Spleen (tissue), 11 donors: ENCODE data around the gene NHLH2. TPM values are rescaled to one million over a fixed set of nuclear protein-coding genes. Genes with fewer than 3 reads are reported as not detected.

Source experiments
- DNase-seq: peaks from one replicate; pipeline ENCODE4 v3.0.0-alpha.2; 2020
- H3K27ac ChIP-seq, 8 donors: fragments of 200-600 bp; sonication (generic) in 7 of 8; 1 replicate in 4 of 8; 2 replicates in 4 of 8; pipeline versions ENCODE4 v1.5.0 to v1.8.0; 2016 to 2021; ENCODE audit warnings: inconsistent platforms in 4 of 8, mild to moderate bottlenecking in 4 of 8, moderate library complexity in 1 of 8
- H3K27me3 ChIP-seq, 7 donors: fragments of 200-600 bp; sonication (generic) in 6 of 7; replicated peaks in 1 of 7; 1 replicate in 4 of 7; 2 replicates in 3 of 7; pipeline versions ENCODE4 v1.5.0 to v1.8.0; 2016 to 2021; ENCODE audit warnings: inconsistent platforms in 3 of 7, mild to moderate bottlenecking in 1 of 7
- H3K36me3 ChIP-seq, 6 donors: fragments of 200-600 bp; sonication (generic) in 5 of 6; 1 replicate in 4 of 6; 2 replicates in 2 of 6; pipeline versions ENCODE4 v1.5.0 to v1.8.0; 2016 to 2021; ENCODE audit warnings: inconsistent platforms in 2 of 6
- H3K4me1 ChIP-seq, 6 donors: fragments of 200-600 bp; sonication (generic) in 5 of 6; 1 replicate in 3 of 6; 2 replicates in 3 of 6; pipeline versions ENCODE4 v1.5.0 to v1.8.0; 2016 to 2021; ENCODE audit warnings: inconsistent platforms in 3 of 6
- H3K4me3 ChIP-seq, 8 donors: fragments of 200-600 bp; sonication (generic) in 7 of 8; 1 replicate in 4 of 8; 2 replicates in 4 of 8; pipeline versions ENCODE4 v1.5.0 to v1.8.0; 2016 to 2021; ENCODE audit warnings: inconsistent platforms in 4 of 8, mild to moderate bottlenecking in 4 of 8, moderate library complexity in 2 of 8
- H3K9me3 ChIP-seq, 8 donors: fragments of 200-600 bp; sonication (generic) in 7 of 8; 1 replicate in 4 of 8; 2 replicates in 4 of 8; pipeline versions ENCODE4 v1.5.0 to v1.8.0; 2016 to 2021; ENCODE audit warnings: inconsistent platforms in 4 of 8
- POLR2A ChIP-seq, 3 donors: fragments of 450-650 bp; IDR thresholded peaks; one replicate each; pipeline ENCODE4 v1.5.1; 2017; ENCODE audit warnings: antibody characterized with exemption in 3 of 3, mild to moderate bottlenecking in 1 of 3
- POLR2AphosphoS5 ChIP-seq, 3 donors: sonication (generic); formaldehyde crosslinking; IDR thresholded peaks; one replicate each; pipeline ENCODE4 v1.5.1; 2017; ENCODE audit warnings: antibody characterized with exemption in 3 of 3
- WGBS, 5 donors: extraction: QIAGEN DNeasy Blood & Tissue Kit in 3 of 5; methylation state at CpG; one replicate each; pipeline versions ENCODE4 v1.1.5 to v1.1.7; 2013 to 2018; 5-methylcytosine and 5-hydroxymethylcytosine counted together
- intact Hi-C: fragments of 100-400 bp; cut with DNase I; formaldehyde crosslinking; loops from one replicate; pipeline ENCODE4 v1.15.0; 2023; ENCODE audit warnings: low total_unique reads
- polyA plus RNA-seq, 3 donors: library from polyadenylated mRNA; stranded (reverse); fragments of 200-250 nt; gene quantifications; one replicate each; pipeline ENCODE4 v1.2.1, GENCODE V29; 2013
- total RNA-seq, 7 donors: library from RNA; depleted of rRNA in 3 of 7; stranded (reverse); fragments of >200 nt in 3 of 7; fragmentation: NEBNext Ultra II Directional in 4 of 7; extraction: Animal tissue kit (Norgen Biotek cat#: 25700) in 4 of 7; gene quantifications; one replicate each; pipeline versions ENCODE4 v1.1.0 to v1.2.1, GENCODE V29; 2016 to 2021
- TF ChIP-seq, protein P1 (sequence below), 11 experiments: fragments of 200-600 bp in 7 of 11; fragments of 450-650 bp in 4 of 11; sonication (generic) in 4 of 11; IDR thresholded peaks in 8 of 11; conservative IDR thresholded peaks in 3 of 11; 1 replicate in 7 of 11; 2 replicates in 4 of 11; pipeline versions ENCODE4 v1.4.0 to v1.8.0; 2016 to 2021; ENCODE audit warnings: antibody characterized with exemption in 11 of 11, inconsistent platforms in 4 of 11, mild to moderate bottlenecking in 1 of 11
- donor health status: healthy with polysubstance abuse.
- donor health status: DM: no; HTN: no; CAD: no; lungs with moderate emphysema.
- donor health status: DM: no; HTN: no; CAD: no.
- donor health status: Bipolar disorder and iron deficiency.
- donor health status: healthy.
- donor health status: DM: no; HTN: no; CAD: no.
- donor health status: DM: yes; HTN: yes; CAD: no.

Gene NHLH2
- total and polyA plus RNA-seq, 10 donors = not detected

DNA sequence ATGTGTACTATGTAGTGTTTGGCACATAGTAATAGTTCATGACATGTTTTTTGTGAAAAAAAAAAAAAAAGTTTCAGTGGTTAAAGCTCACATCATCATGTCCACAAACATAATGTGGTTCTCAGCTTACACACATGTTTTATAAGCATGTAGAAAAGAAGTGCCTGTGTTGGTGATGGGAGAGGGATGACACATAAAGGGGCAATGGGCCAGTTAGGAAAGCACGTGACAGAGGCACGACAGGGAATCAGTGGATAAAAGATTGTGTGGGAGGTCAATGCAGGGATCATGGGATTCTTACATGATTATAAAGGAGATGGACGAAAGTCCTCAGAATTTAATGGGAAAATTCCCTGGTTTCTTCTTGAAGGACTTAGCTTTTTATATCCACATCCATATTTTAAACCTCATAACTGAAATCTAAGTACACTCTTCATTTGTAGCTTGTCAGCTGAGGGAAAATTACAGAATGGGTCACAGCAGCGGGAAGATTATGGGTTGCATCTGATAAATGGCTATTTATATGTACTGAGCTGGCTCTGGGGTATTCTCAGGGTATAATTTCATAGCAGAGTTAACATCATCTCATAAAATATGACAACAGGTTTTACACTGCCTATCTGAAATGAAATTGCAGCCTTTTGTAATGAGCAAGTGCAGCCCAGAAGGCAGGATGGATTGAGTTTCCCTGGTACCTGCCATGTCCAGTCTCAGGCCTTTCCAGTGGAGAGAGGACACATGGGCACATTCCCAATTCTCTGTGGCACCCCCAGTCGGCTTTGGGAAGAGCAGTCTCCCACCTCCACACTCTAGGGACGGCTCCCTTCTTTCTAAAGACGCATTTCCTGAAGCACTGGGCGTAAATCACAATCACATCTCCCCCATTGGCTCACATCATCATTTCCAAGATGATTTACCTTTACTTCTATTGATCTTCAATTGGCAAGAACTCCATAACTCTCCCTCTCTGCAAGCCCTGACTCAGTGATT, 42.3 kb upstream of the NHLH2 start:
- H3K9me3 ChIP-seq = no peaks in the 10 kb centered on the region
- no peak overlapping the region for H3K27ac ChIP-seq
- no peaks in the 10 kb centered on the region for H3K4me1 ChIP-seq
- intact Hi-C loops = no loop called here
- H3K27me3 ChIP-seq = peaks cover 0 to 15% (median 0%) of the 10 kb centered on the region in 7 donors
- TF ChIP-seq, protein P1, sequence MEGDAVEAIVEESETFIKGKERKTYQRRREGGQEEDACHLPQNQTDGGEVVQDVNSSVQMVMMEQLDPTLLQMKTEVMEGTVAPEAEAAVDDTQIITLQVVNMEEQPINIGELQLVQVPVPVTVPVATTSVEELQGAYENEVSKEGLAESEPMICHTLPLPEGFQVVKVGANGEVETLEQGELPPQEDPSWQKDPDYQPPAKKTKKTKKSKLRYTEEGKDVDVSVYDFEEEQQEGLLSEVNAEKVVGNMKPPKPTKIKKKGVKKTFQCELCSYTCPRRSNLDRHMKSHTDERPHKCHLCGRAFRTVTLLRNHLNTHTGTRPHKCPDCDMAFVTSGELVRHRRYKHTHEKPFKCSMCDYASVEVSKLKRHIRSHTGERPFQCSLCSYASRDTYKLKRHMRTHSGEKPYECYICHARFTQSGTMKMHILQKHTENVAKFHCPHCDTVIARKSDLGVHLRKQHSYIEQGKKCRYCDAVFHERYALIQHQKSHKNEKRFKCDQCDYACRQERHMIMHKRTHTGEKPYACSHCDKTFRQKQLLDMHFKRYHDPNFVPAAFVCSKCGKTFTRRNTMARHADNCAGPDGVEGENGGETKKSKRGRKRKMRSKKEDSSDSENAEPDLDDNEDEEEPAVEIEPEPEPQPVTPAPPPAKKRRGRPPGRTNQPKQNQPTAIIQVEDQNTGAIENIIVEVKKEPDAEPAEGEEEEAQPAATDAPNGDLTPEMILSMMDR (IDR thresholded peaks at IDR 0.05 in 8 of 11, conservative IDR thresholded peaks at IDR 0.05 in 3 of 11) = no peak
- TF ChIP-seq POLR2AphosphoS5 (IDR thresholded peaks at IDR 0.05) = no peak
- no peak for TF ChIP-seq POLR2A (IDR thresholded peaks at IDR 0.05)
- no peaks in the 10 kb centered on the region for H3K36me3 ChIP-seq
- 73 to 87% (median 83%) methylated on average over 8 of the region's 8 CpGs for WGBS, 5 donors
- no peak for DNase-seq
- H3K4me3 ChIP-seq = no peak overlapping the region

DNA sequence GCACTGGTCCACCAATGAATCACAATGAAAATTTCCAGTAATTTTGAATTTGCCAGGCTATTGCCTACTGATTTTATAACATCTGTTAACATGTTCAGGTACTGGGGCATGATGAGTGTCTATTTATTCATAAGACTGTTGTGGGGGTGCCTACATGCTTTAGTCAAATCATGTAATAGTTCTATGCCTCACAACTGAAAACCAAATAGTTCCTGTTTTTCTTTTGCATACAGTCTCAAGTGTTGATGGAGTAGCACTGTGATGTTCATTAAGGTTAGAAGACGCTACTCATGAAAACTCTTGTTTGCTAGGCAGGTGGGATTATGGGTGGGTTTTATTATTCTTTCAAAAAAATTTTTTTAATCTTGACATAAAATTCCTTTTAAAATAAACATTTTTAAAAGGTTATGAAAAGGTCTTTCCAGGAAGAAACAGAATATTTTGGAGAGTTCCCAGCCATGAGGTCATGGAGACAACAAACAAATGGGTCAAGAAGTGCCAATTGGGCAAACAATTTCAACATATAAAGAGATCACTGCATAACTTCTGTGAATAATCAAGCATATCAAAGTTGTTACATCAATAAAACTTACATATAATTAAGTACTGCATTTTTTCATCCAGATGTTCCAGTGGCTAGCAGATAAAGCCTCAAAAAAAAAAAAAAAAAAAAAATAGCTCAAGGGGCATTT, 40.2 kb upstream of the NHLH2 start:
- no peak for DNase-seq
- no peak for TF ChIP-seq POLR2AphosphoS5 (IDR thresholded peaks at IDR 0.05)
- TF ChIP-seq, protein P1 (IDR thresholded peaks at IDR 0.05 in 8 of 11, conservative IDR thresholded peaks at IDR 0.05 in 3 of 11) = no peak
- no peak for TF ChIP-seq POLR2A (IDR thresholded peaks at IDR 0.05)
- Histone ChIP-seq H3K27ac (no peak overlapping the region), H3K36me3 (no peaks in the 10 kb centered on the region), H3K9me3 (no peaks in the 10 kb centered on the region), H3K4me3 (no peak overlapping the region), H3K4me1 (no peaks in the 10 kb centered on the region), H3K27me3 (peaks cover 0 to 23% (median 0%) of the 10 kb centered on the region in 7 donors)
- intact Hi-C loops = no loop called here
- WGBS, 5 donors = 82 to 96% (median 93%) methylated on average over 1 of the region's 1 CpG

DNA sequence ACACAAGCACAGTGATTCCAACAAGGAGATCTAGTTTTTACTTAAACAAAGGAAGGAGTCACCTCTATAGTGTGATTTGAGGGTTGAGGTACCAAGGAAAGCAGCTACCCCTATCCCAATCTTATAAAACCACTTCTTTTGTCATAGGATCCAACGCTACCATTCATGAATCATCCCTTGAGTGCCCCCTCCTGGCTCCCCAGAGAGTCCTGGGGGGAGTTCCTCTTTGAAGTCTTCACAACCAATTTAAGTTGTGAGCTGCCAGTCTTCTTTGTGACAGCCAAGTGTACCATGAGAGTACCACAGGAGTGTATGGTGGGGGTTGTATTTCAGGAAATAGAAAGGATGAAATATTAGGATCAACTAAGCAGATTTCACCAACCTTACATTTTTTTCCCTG, 39.1 kb upstream of the NHLH2 start:
- Histone ChIP-seq H3K27ac (no peak overlapping the region), H3K4me3 (no peak overlapping the region), H3K4me1 (no peaks in the 10 kb centered on the region), H3K9me3 (no peaks in the 10 kb centered on the region), H3K36me3 (no peaks in the 10 kb centered on the region), H3K27me3 (peaks cover 0 to 27% (median 0%) of the 10 kb centered on the region in 7 donors)
- intact Hi-C loops = no loop called here
- no peak for TF ChIP-seq POLR2AphosphoS5 (IDR thresholded peaks at IDR 0.05)
- TF ChIP-seq, protein P1 (IDR thresholded peaks at IDR 0.05 in 8 of 11, conservative IDR thresholded peaks at IDR 0.05 in 3 of 11) = no peak
- TF ChIP-seq POLR2A (IDR thresholded peaks at IDR 0.05) = no peak
- WGBS, 5 donors = 47 to 94% (median 67%) methylated on average over 1 of the region's 1 CpG
- DNase-seq = no peak

DNA sequence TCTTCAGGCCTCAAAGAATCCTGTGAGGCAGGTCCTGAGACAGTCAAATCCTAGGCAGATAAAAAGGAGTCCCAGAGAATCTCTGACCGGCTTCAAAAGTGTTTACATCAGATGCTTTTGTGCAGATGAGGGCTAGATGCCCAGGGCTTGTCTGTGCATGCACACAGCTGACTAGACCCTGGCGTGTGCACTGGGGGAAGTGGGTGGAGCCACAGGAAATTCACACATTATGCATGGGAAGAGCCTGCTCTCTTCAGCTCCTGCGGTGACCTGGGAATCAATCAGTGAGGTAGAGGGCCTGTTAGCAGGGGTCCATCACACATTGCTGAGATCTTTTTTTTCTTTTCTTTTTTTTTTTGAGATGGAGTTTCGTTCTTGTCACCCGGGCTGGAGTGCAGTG, 36.6 kb upstream of the NHLH2 start:
- 35 to 49% (median 38%) methylated on average over 5 of the region's 5 CpGs for WGBS, 5 donors
- H3K4me1 ChIP-seq = no peaks in the 10 kb centered on the region
- intact Hi-C loops = no loop called here
- peaks cover 0 to 35% (median 0%) of the 10 kb centered on the region in 7 donors for H3K27me3 ChIP-seq
- no peaks in the 10 kb centered on the region for H3K9me3 ChIP-seq
- H3K4me3 ChIP-seq = no peak overlapping the region
- TF ChIP-seq POLR2A (IDR thresholded peaks at IDR 0.05) (no peak), POLR2AphosphoS5 (IDR thresholded peaks at IDR 0.05) (no peak)
- TF ChIP-seq, protein P1 (IDR thresholded peaks at IDR 0.05 in 8 of 11, conservative IDR thresholded peaks at IDR 0.05 in 3 of 11) = no peak
- no peaks in the 10 kb centered on the region for H3K36me3 ChIP-seq
- no peak overlapping the region for H3K27ac ChIP-seq
- no peak for DNase-seq
